B cell (primary cell): ENCODE results near the gene KRTAP10-12. TPM values are rescaled to one million over a fixed set of nuclear protein-coding genes. Genes with fewer than 3 reads are reported as not detected.

Experiments used
- ATAC-seq: fragments of 200-7000 bp; cut with Tn5 transposase; one replicate; pipeline ENCODE4 v1.10.0; 2021; ENCODE audit warnings: low read depth, mild to moderate bottlenecking, moderate number of reproducible peaks, moderate library complexity
- CTCF ChIA-PET: fragments of 350-600 bp; sonication (Branson Sonifier 250); formaldehyde crosslinking; loops from one replicate; lab custom pipeline; 2021; ENCODE audit warnings: antibody characterized with exemption, inconsistent platforms; lab: Charles Lee
- POLR2A ChIA-PET: fragments of 350-600 bp; sonication (Branson Sonifier 250); formaldehyde crosslinking; loops from one replicate; lab custom pipeline; 2021; ENCODE audit warnings: antibody characterized with exemption; lab: Charles Lee
- DNase-seq: peaks from one replicate; pipeline ENCODE4 v3.0.0; 2013
- H2AFZ ChIP-seq: 2 replicates; pipeline ENCODE4 v1.6.1; 2012; ENCODE audit warnings: mild to moderate bottlenecking, low read depth, low read length; ENCODE audit not compliant: insufficient read depth, poor library complexity, severe bottlenecking
- H3K27ac ChIP-seq, 2 donors: 1 replicate in 1 of 2; 2 replicates in 1 of 2; pipeline ENCODE4 v1.5.1; 2012 to 2013; ENCODE audit warnings: low read length in 2 of 2, mild to moderate bottlenecking in 2 of 2, moderate library complexity in 1 of 2
- H3K27me3 ChIP-seq, 4 experiments: fragments of 200-600 bp in 1 of 4; sonication (generic) in 1 of 4; replicated peaks in 1 of 4; 1 replicate in 2 of 4; 2 replicates in 2 of 4; pipeline versions ENCODE4 v1.6.1 to v1.7.0; 2013 to 2016; ENCODE audit warnings: low read length in 3 of 4, mild to moderate bottlenecking in 2 of 4, mixed read lengths in 1 of 4, moderate library complexity in 1 of 4; ENCODE audit not compliant: insufficient read depth in 4 of 4, control insufficient read depth in 3 of 4; ENCODE audit errors: control extremely low read depth in 1 of 4
- H3K36me3 ChIP-seq, 2 experiments: replicated peaks in 1 of 2; 1 replicate in 1 of 2; 2 replicates in 1 of 2; pipeline versions ENCODE4 v1.6.1 to v1.7.1; 2013; ENCODE audit warnings: low read length in 1 of 2; ENCODE audit not compliant: insufficient read depth in 2 of 2, control insufficient read depth in 1 of 2; ENCODE audit errors: control extremely low read depth in 1 of 2, extremely low read depth in 1 of 2
- H3K4me1 ChIP-seq, 2 donors: fragments of 200-600 bp in 1 of 2; sonication (generic) in 1 of 2; 1 replicate in 1 of 2; 2 replicates in 1 of 2; pipeline versions ENCODE4 v1.5.1 to v1.6.1; 2013 to 2017; ENCODE audit warnings: low read length in 2 of 2; ENCODE audit not compliant: control insufficient read depth in 2 of 2, insufficient read depth in 2 of 2
- H3K4me2 ChIP-seq: replicated peaks from 2 replicates; pipeline ENCODE3; 2012; ENCODE audit warnings: mild to moderate bottlenecking, low read depth, low read length; ENCODE audit not compliant: poor library complexity, severe bottlenecking
- H3K4me3 ChIP-seq, 5 experiments: fragments of 200-600 bp in 1 of 5; sonication (generic) in 1 of 5; 1 replicate in 3 of 5; 2 replicates in 2 of 5; pipeline versions ENCODE4 v1.5.1 to v1.7.0; 2011 to 2016; ENCODE audit warnings: low read length in 4 of 5, mild to moderate bottlenecking in 4 of 5, low read depth in 2 of 5, control low read depth in 1 of 5, moderate library complexity in 1 of 5; ENCODE audit not compliant: insufficient read depth in 1 of 5; ENCODE audit errors: control extremely low read depth in 1 of 5, extremely low read depth in 1 of 5
- H3K79me2 ChIP-seq: fragments of 200-600 bp; sonication (generic); one replicate; pipeline ENCODE4 v1.6.0; 2016; ENCODE audit warnings: low read length; ENCODE audit not compliant: control insufficient read depth, insufficient read depth
- H3K9ac ChIP-seq: fragments of 200-600 bp; sonication (generic); 2 replicates; pipeline ENCODE4 v1.6.1; 2017; ENCODE audit warnings: mild to moderate bottlenecking, low read length, moderate library complexity
- H3K9me3 ChIP-seq, 3 donors: one replicate each; pipeline versions ENCODE4 v1.6.1 to v1.7.1; 2013; ENCODE audit warnings: low read length in 2 of 3; ENCODE audit not compliant: control insufficient read depth in 2 of 3, insufficient read depth in 1 of 3; ENCODE audit errors: control extremely low read depth in 1 of 3
- H4K20me1 ChIP-seq: 2 replicates; pipeline ENCODE4 v1.6.0; 2012; ENCODE audit warnings: mild to moderate bottlenecking, low read length; ENCODE audit not compliant: insufficient read depth, control insufficient read depth, poor library complexity, severe bottlenecking
- H3K27ac Mint-ChIP-seq: one replicate; pipeline ENCODE4 v1.8.0; 2021; ENCODE audit warnings: mixed read lengths
- H3K27me3 Mint-ChIP-seq: one replicate; pipeline ENCODE4 v1.8.0; 2021; ENCODE audit warnings: mixed read lengths
- H3K4me1 Mint-ChIP-seq: one replicate; pipeline ENCODE4 v1.8.0; 2021; ENCODE audit warnings: mixed read lengths
- H3K4me3 Mint-ChIP-seq: one replicate; pipeline ENCODE4 v1.8.0; 2021; ENCODE audit warnings: mixed read lengths
- H3K9me3 Mint-ChIP-seq: one replicate; pipeline ENCODE4 v1.8.0; 2022; ENCODE audit warnings: mixed read lengths; ENCODE audit not compliant: insufficient read depth
- CTCF ChIP-seq: fragments of 200-600 bp; IDR thresholded peaks from one replicate; pipeline ENCODE4 v1.8.0; 2022; ENCODE audit warnings: antibody characterized with exemption, mild to moderate bottlenecking
- EZH2 ChIP-seq: IDR thresholded peaks from 2 replicates; pipeline ENCODE4 v1.6.1; 2012; ENCODE audit warnings: borderline replicate concordance, low read depth, mild to moderate bottlenecking, moderate library complexity, low read length; ENCODE audit not compliant: insufficient read depth, poor library complexity, severe bottlenecking
- WGBS: methylation state at CpG from one replicate; pipeline ENCODE4 v1.1.5; 2013; ENCODE audit warnings: missing lambda C conversion rate; ENCODE audit not compliant: insufficient coverage; 5-methylcytosine and 5-hydroxymethylcytosine counted together
- intact Hi-C: fragments of 100-400 bp; cut with micrococcal nuclease; formaldehyde crosslinking; loops from one replicate; pipeline ENCODE4 v1.10.0; 2022
- polyA plus RNA-seq: library from polyadenylated mRNA; depleted of rRNA; stranded (reverse); fragments of >200 nt; gene quantifications from 2 replicates; pipeline ENCODE4 v1.2.3, GENCODE V29; 2012
- small RNA-seq: library from RNA; depleted of rRNA; stranded (forward); fragments of <200 nt; gene quantifications from one replicate; pipeline ENCODE3, GENCODE V24; 2012; ENCODE audit warnings: low replicate concordance, low read depth; ENCODE audit not compliant: insufficient read length
- total RNA-seq, 2 donors: library from RNA; stranded (reverse); fragments of 120-200 nt in 1 of 2; gene quantifications; 1 replicate in 1 of 2; 2 replicates in 1 of 2; pipeline versions ENCODE4 v1.2.3 to v1.2.4, GENCODE V29; 2013 to 2022

The KRTAP10-12 gene
- total and polyA plus RNA-seq, 2 donors (not counting 1 experiment from before 2014, with no cell fraction given): not detected

DNA sequence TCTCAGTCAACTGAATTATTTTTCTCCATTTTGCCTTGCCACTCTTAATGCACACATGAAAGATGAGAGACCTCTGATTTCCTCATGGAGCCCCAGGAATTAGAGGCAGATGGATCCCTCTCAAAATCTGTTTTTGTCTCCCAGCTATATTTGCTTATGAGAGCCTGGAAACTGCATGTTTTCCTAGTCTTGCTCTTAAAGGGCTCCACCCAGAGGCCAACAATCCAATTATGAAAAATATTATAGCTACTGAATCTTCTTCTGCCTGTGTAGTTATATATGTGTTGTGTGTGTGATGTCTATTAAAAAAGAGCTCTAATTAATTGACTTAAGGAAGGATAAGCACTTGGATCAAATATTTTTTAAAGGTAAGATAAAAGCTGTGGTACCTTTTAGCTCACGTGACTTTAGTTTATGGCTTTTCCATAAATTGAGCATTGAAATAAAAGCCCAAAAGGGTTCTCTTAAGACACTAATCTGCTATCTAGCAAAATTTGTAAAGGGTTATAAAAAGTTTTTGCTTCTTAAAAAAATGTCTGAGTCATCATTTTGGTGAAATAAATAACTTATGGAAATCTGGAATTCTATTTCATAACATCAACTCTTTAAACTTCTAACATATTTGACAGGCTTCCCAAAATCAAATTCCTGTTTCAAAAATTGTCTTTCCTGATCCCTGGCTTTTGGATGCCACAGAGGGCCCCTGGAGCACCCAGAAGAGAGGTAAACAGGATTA, 45.6 kb downstream of the KRTAP10-12 start:
- H3K9me3 ChIP-seq: peaks cover 5 to 24% (median 17%) of the 10 kb centered on the region in 3 donors
- peaks cover 12% of the 10 kb centered on the region for H3K27me3 Mint-ChIP-seq
- no peak overlapping the region for H3K9ac ChIP-seq
- ChIA-PET CTCF (interaction anchor here (1.0 to 1.2 kb wide), 2 partner anchors 12 to 232 kb away, joined by 4 to 7 read pairs; no protein-coding TSS in a partner anchor), POLR2A (no interaction called here)
- H4K20me1 ChIP-seq: no peaks in the 10 kb centered on the region
- peaks cover 0 to 4% (median 0%) of the 10 kb centered on the region in 4 experiments for H3K27me3 ChIP-seq
- TF ChIP-seq EZH2 (no peak), CTCF (no peak)
- H3K4me3 Mint-ChIP-seq: no peak overlapping the region
- ATAC-seq: no peak
- DNase-seq: no peak
- no peaks in the 10 kb centered on the region for H3K9me3 Mint-ChIP-seq
- no CpG with 5 or more reads among the region's 1 CpG for WGBS
- no peaks in the 10 kb centered on the region for H3K4me1 ChIP-seq
- no peak overlapping the region for H2AFZ ChIP-seq
- H3K36me3 ChIP-seq: no peaks in the 10 kb centered on the region
- H3K27ac Mint-ChIP-seq: no peak overlapping the region
- no peaks in the 10 kb centered on the region for H3K4me1 Mint-ChIP-seq
- no peak overlapping the region for H3K27ac ChIP-seq
- no peak overlapping the region for H3K4me2 ChIP-seq
- H3K4me3 ChIP-seq: no peak overlapping the region
- intact Hi-C loops: no loop called here
- H3K79me2 ChIP-seq: no peaks in the 10 kb centered on the region

Small RNAs within 50 kb of the gene (small RNA-seq; reads per million reads assigned to genes)
- not detected for gene KRTAP12-6P

Other genes with a start within 250 kb of the KRTAP10-12 start
- gene LRRC3, start 241.7 kb upstream of the KRTAP10-12 start, total RNA-seq: 3.3 and 3.8 TPM in 2 replicates
- gene LRRC3, start 241.7 kb upstream of the KRTAP10-12 start, polyA plus RNA-seq: 0.36 and 0.46 TPM in 2 replicates
- not detected in 2 replicates for gene KRTAP10-1, start 157.0 kb upstream of the KRTAP10-12 start, total RNA-seq
- not detected in 2 replicates for gene KRTAP10-1, start 157.0 kb upstream of the KRTAP10-12 start, polyA plus RNA-seq
- gene KRTAP10-2, start 145.7 kb upstream of the KRTAP10-12 start, total RNA-seq: not detected in 2 replicates
- not detected in 2 replicates for gene KRTAP10-2, start 145.7 kb upstream of the KRTAP10-12 start, polyA plus RNA-seq
- not detected in 2 replicates for gene KRTAP10-3, start 138.4 kb upstream of the KRTAP10-12 start, total RNA-seq
- gene KRTAP10-3, start 138.4 kb upstream of the KRTAP10-12 start, polyA plus RNA-seq: 0.19 and 0.40 TPM in 2 replicates
- not detected in 2 replicates for gene KRTAP10-4, start 123.4 kb upstream of the KRTAP10-12 start, total RNA-seq
- gene KRTAP10-4, start 123.4 kb upstream of the KRTAP10-12 start, polyA plus RNA-seq: not detected in 2 replicates
- gene KRTAP10-5, start 116.6 kb upstream of the KRTAP10-12 start, total RNA-seq: not detected in 2 replicates
- not detected in 2 replicates for gene KRTAP10-5, start 116.6 kb upstream of the KRTAP10-12 start, polyA plus RNA-seq
- gene KRTAP10-6, start 104.7 kb upstream of the KRTAP10-12 start, total RNA-seq: not detected in 2 replicates
- not detected in 2 replicates for gene KRTAP10-6, start 104.7 kb upstream of the KRTAP10-12 start, polyA plus RNA-seq
- not detected in 2 replicates for gene KRTAP10-7, start 96.6 kb upstream of the KRTAP10-12 start, total RNA-seq
- not detected in 2 replicates for gene KRTAP10-7, start 96.6 kb upstream of the KRTAP10-12 start, polyA plus RNA-seq
- gene KRTAP10-8, start 85.1 kb upstream of the KRTAP10-12 start, total RNA-seq: not detected in 2 replicates
- not detected in 2 replicates for gene KRTAP10-8, start 85.1 kb upstream of the KRTAP10-12 start, polyA plus RNA-seq
- gene KRTAP10-9, start 70.1 kb upstream of the KRTAP10-12 start, total RNA-seq: not detected in 2 replicates
- not detected in 2 replicates for gene KRTAP10-9, start 70.1 kb upstream of the KRTAP10-12 start, polyA plus RNA-seq
- gene KRTAP10-10, start 59.8 kb upstream of the KRTAP10-12 start, total RNA-seq: not detected in 2 replicates
- not detected in 2 replicates for gene KRTAP10-10, start 59.8 kb upstream of the KRTAP10-12 start, polyA plus RNA-seq
- not detected in 2 replicates for gene KRTAP10-11, start 50.8 kb upstream of the KRTAP10-12 start, total RNA-seq
- gene KRTAP10-11, start 50.8 kb upstream of the KRTAP10-12 start, polyA plus RNA-seq: not detected in 2 replicates
- not detected in 2 replicates for gene KRTAP12-4, start 42.5 kb upstream of the KRTAP10-12 start, total RNA-seq
- not detected in 2 replicates for gene KRTAP12-4, start 42.5 kb upstream of the KRTAP10-12 start, polyA plus RNA-seq
- not detected in 2 replicates for gene KRTAP12-3, start 39.2 kb upstream of the KRTAP10-12 start, total RNA-seq
- gene KRTAP12-3, start 39.2 kb upstream of the KRTAP10-12 start, polyA plus RNA-seq: not detected in 2 replicates
- not detected in 2 replicates for gene KRTAP12-2, start 30.2 kb upstream of the KRTAP10-12 start, total RNA-seq
- not detected in 2 replicates for gene KRTAP12-2, start 30.2 kb upstream of the KRTAP10-12 start, polyA plus RNA-seq
- gene KRTAP12-1, start 15.0 kb upstream of the KRTAP10-12 start, total RNA-seq: not detected in 2 replicates
- not detected in 2 replicates for gene KRTAP12-1, start 15.0 kb upstream of the KRTAP10-12 start, polyA plus RNA-seq
- not detected in 2 replicates for gene TSPEAR, start 14.4 kb downstream of the KRTAP10-12 start, total RNA-seq
- gene TSPEAR, start 14.4 kb downstream of the KRTAP10-12 start, polyA plus RNA-seq: not detected in 2 replicates
- 96.4 and 97.2 TPM in 2 replicates for gene UBE2G2, start 104.6 kb downstream of the KRTAP10-12 start, total RNA-seq
- gene UBE2G2, start 104.6 kb downstream of the KRTAP10-12 start, polyA plus RNA-seq: 109 and 133 TPM in 2 replicates
- 34.6 and 37.6 TPM in 2 replicates for gene SUMO3, start 120.9 kb downstream of the KRTAP10-12 start, total RNA-seq
- gene SUMO3, start 120.9 kb downstream of the KRTAP10-12 start, polyA plus RNA-seq: 44.8 and 94.9 TPM in 2 replicates
- 58.6 and 62.9 TPM in 2 replicates for gene PTTG1IP, start 176.5 kb downstream of the KRTAP10-12 start, total RNA-seq
- 25.6 and 30.7 TPM in 2 replicates for gene PTTG1IP, start 176.5 kb downstream of the KRTAP10-12 start, polyA plus RNA-seq
- 86.7 and 102 TPM in 2 replicates for gene ITGB2, start 223.7 kb downstream of the KRTAP10-12 start, total RNA-seq
- gene ITGB2, start 223.7 kb downstream of the KRTAP10-12 start, polyA plus RNA-seq: 272 and 368 TPM in 2 replicates
- gene SLX9, start 242.9 kb downstream of the KRTAP10-12 start, total RNA-seq: 12.6 and 15.9 TPM in 2 replicates
- 11.4 and 11.7 TPM in 2 replicates for gene SLX9, start 242.9 kb downstream of the KRTAP10-12 start, polyA plus RNA-seq